Upper lobe of left lung (tissue), 6 donors: Measurements from ENCODE around the gene AKR7A3. TPM values are rescaled to one million over a fixed set of nuclear protein-coding genes. Genes with fewer than 3 reads are reported as not detected.

Experiments used
- ATAC-seq, 2 donors: fragments of 200-7000 bp; cut with Tn5 transposase; one replicate each; pipeline ENCODE4 v1.9.1; 2022; ENCODE audit warnings: mild to moderate bottlenecking in 2 of 2, moderate library complexity in 2 of 2; ENCODE audit not compliant: low FRiP score in 2 of 2
- DNase-seq, 2 donors: peaks; one replicate each; pipeline ENCODE4 v3.0.0-alpha.2; 2019 to 2020
- H3K27ac ChIP-seq, 4 donors: fragments of 200-600 bp; sonication (generic); one replicate each; pipeline ENCODE4 v1.5.1; 2016 to 2019
- H3K27me3 ChIP-seq, 4 donors: fragments of 200-600 bp; sonication (generic); one replicate each; pipeline ENCODE4 v1.5.1; 2017 to 2019
- H3K36me3 ChIP-seq, 4 donors: fragments of 200-600 bp; sonication (generic); one replicate each; pipeline ENCODE4 v1.5.1; 2016 to 2019
- H3K4me1 ChIP-seq, 4 donors: fragments of 200-600 bp; sonication (generic); one replicate each; pipeline ENCODE4 v1.5.1; 2018 to 2019
- H3K4me3 ChIP-seq, 4 donors: fragments of 200-600 bp; sonication (generic); one replicate each; pipeline ENCODE4 v1.5.1; 2017 to 2019; ENCODE audit warnings: mild to moderate bottlenecking in 2 of 4, moderate library complexity in 1 of 4
- H3K9me3 ChIP-seq, 4 donors: fragments of 200-600 bp; sonication (generic); one replicate each; pipeline ENCODE4 v1.5.1; 2018 to 2019
- EP300 ChIP-seq, 4 donors: sonication (generic); formaldehyde crosslinking; IDR thresholded peaks; one replicate each; pipeline ENCODE4 v1.5.1; 2017; ENCODE audit warnings: antibody characterized with exemption in 4 of 4, control low read depth in 2 of 4
- POLR2A ChIP-seq, 4 donors: fragments of 450-650 bp; IDR thresholded peaks; one replicate each; pipeline ENCODE4 v1.5.1; 2016 to 2017; ENCODE audit warnings: antibody characterized with exemption in 4 of 4, mild to moderate bottlenecking in 2 of 4
- POLR2AphosphoS5 ChIP-seq, 2 donors: sonication (generic); formaldehyde crosslinking; IDR thresholded peaks; one replicate each; pipeline ENCODE4 v1.5.1; 2017; ENCODE audit warnings: antibody characterized with exemption in 2 of 2
- WGBS, 2 donors: methylation state at CpG; one replicate each; pipeline ENCODE4 v1.1.5; 2017 to 2018; 5-methylcytosine and 5-hydroxymethylcytosine counted together
- total RNA-seq, 6 donors: library from RNA; depleted of rRNA in 4 of 6; stranded (reverse); fragments of >200 nt in 4 of 6; gene quantifications; one replicate each; pipeline versions ENCODE4 v1.1.0 to v1.2.1, GENCODE V29; 2016 to 2021
- TF ChIP-seq, protein P1 (sequence below), 6 experiments: fragments of 450-650 bp in 4 of 6; fragments of 200-600 bp in 2 of 6; sonication (generic) in 2 of 6; IDR thresholded peaks; one replicate each; pipeline ENCODE4 v1.5.1; 2016 to 2019; ENCODE audit warnings: antibody characterized with exemption in 6 of 6
- donor health status: DM: no; HTN: no; CAD: no; lungs with moderate emphysema.
- donor health status: DM: no; HTN: yes; CAD: no; lungs with severe emphysema.

The AKR7A3 gene
- total RNA-seq, 6 donors from 2014 or later, result 0.91 to 9.4 (median 1.0) TPM; not detected in 1

DNA sequence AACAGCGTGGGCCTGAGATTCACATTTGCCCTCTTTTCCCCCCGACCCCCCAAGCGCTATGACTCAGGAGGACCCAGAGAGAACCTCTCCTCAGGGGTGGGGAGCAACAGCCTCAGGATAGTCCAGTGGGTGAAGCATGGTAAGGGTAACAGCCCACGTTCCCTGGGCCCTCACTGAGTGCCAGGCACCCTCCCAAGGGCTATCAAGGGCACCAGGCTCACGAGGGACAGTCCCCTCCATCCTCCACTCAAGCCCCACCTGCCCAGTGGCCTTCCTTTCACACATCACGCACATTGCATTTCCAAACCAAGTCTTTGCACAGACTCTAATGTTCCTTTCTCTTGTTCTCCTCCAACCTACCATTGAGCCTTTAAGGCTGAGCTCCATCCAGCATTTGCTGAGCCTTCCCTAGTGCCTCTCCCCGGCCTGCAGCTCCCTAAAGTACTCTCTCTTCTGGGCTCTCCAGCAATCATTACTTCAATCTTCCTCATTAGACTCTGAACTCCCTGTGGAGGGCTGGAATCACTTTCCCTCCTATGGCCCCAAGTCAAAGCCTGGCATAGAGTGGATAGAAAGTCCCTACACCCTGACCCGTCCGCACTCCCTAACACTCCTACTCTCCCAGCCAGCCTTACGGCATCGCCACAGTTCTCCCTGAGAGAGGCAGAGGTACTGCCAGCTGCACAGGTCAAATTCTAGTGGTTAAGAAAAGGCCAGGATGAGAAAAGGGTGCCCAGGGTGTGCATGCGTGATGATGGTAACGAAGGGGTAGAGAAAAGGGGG lies 22.3 kb upstream of the AKR7A3 start:
- Histone ChIP-seq H3K4me1 (peaks cover 26 to 47% (median 28%) of the 10 kb centered on the region in 4 donors), H3K36me3 (peaks cover 11 to 26% (median 19%) of the 10 kb centered on the region in 4 donors), H3K9me3 (no peaks in the 10 kb centered on the region), H3K27me3 (no peaks in the 10 kb centered on the region), H3K4me3 (peak overlapping the region; percentile 89 to 98 (median 98)), H3K27ac (peak overlapping the region in 2 of 4 donors; percentile 93 to 96)
- ATAC-seq (no peak), DNase-seq (no peak)
- TF ChIP-seq POLR2A (IDR thresholded peaks at IDR 0.05), result no peak
- no peak for TF ChIP-seq POLR2AphosphoS5 (IDR thresholded peaks at IDR 0.05)
- TF ChIP-seq, protein P1, sequence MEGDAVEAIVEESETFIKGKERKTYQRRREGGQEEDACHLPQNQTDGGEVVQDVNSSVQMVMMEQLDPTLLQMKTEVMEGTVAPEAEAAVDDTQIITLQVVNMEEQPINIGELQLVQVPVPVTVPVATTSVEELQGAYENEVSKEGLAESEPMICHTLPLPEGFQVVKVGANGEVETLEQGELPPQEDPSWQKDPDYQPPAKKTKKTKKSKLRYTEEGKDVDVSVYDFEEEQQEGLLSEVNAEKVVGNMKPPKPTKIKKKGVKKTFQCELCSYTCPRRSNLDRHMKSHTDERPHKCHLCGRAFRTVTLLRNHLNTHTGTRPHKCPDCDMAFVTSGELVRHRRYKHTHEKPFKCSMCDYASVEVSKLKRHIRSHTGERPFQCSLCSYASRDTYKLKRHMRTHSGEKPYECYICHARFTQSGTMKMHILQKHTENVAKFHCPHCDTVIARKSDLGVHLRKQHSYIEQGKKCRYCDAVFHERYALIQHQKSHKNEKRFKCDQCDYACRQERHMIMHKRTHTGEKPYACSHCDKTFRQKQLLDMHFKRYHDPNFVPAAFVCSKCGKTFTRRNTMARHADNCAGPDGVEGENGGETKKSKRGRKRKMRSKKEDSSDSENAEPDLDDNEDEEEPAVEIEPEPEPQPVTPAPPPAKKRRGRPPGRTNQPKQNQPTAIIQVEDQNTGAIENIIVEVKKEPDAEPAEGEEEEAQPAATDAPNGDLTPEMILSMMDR (IDR thresholded peaks at IDR 0.05), result no peak
- no peak for TF ChIP-seq EP300 (IDR thresholded peaks at IDR 0.05)
- WGBS, 2 donors, result 52 to 58% methylated on average over 13 of the region's 13 CpGs

DNA sequence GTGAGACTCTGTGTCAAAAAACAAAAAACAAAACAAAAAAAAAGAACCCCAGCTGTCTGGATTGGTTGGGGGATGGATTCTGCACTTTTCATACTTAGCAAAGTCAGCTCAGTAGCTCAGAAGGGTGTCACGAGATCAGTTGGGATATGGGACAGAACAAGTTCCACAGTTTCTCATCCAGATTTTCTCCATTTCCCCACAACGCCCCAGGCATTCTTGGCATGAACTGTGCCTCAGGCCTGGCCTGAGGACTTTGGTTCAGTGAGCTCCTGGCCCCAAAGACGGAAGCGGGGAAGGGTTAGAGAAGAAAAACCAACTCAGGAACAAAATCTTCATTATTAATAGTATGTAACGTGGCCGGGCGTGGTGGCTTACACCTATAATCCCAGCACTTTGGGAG lies 21.5 kb upstream of the AKR7A3 start:
- H3K9me3 ChIP-seq, result no peaks in the 10 kb centered on the region
- 89 to 92% methylated on average over 7 of the region's 7 CpGs for WGBS, 2 donors

GRCh38 chr1:19309123-19309813 lies 20.7 kb upstream of the AKR7A3 start:
- ATAC-seq (no peak), DNase-seq (no peak)
- Histone ChIP-seq H3K27ac (no peak overlapping the region), H3K9me3 (no peaks in the 10 kb centered on the region), H3K4me3 (no peak overlapping the region), H3K36me3 (peaks cover 17 to 42% (median 31%) of the 10 kb centered on the region in 4 donors), H3K4me1 (peaks cover 20 to 32% (median 23%) of the 10 kb centered on the region in 4 donors), H3K27me3 (no peaks in the 10 kb centered on the region)
- TF ChIP-seq EP300 (IDR thresholded peaks at IDR 0.05) (no peak), POLR2A (IDR thresholded peaks at IDR 0.05) (no peak), POLR2AphosphoS5 (IDR thresholded peaks at IDR 0.05) (no peak)
- TF ChIP-seq, protein P1 (IDR thresholded peaks at IDR 0.05), result no peak
- WGBS, 2 donors, result 78 to 89% methylated on average over 6 of the region's 6 CpGs

More for the DNA sequence above, 21.5 kb upstream of the AKR7A3 start:
- DNase-seq (no peak), ATAC-seq (no peak)
- peaks cover 11 to 34% (median 27%) of the 10 kb centered on the region in 4 donors for H3K36me3 ChIP-seq
- no peak overlapping the region for H3K27ac ChIP-seq
- peaks cover 20 to 38% (median 23%) of the 10 kb centered on the region in 4 donors for H3K4me1 ChIP-seq
- no peak overlapping the region for H3K4me3 ChIP-seq
- no peaks in the 10 kb centered on the region for H3K27me3 ChIP-seq
- TF ChIP-seq, protein P1 (IDR thresholded peaks at IDR 0.05), result no peak
- TF ChIP-seq EP300 (IDR thresholded peaks at IDR 0.05) (no peak), POLR2A (IDR thresholded peaks at IDR 0.05) (no peak), POLR2AphosphoS5 (IDR thresholded peaks at IDR 0.05) (no peak)

DNA sequence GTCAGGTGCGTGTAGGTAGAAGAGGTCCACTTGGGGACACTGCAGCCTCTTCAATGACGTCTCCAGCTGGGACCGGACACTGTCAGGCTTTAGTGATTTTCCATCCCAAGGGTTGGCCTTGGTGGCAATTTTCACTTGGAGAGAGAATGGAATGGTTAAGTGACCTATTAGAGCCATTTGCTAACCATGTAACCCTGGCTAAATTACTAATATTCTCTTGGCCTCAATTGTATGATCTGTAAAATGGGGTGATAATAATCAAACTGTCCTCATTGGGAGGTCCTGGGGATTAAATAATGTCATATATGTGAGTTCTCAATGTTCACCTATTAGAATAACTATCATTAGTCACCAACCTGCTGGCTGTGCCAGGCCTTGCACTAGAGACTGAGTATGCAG lies 19.9 kb upstream of the AKR7A3 start:
- Histone ChIP-seq H3K4me3 (no peak overlapping the region), H3K9me3 (no peaks in the 10 kb centered on the region), H3K27me3 (no peaks in the 10 kb centered on the region), H3K36me3 (peaks cover 17 to 50% (median 38%) of the 10 kb centered on the region in 4 donors), H3K27ac (no peak overlapping the region), H3K4me1 (peaks cover 17 to 24% (median 21%) of the 10 kb centered on the region in 4 donors)
- ATAC-seq (no peak), DNase-seq (no peak)
- 90 to 100% methylated on average over 3 of the region's 3 CpGs for WGBS, 2 donors
- TF ChIP-seq, protein P1 (IDR thresholded peaks at IDR 0.05), result no peak
- TF ChIP-seq EP300 (IDR thresholded peaks at IDR 0.05), result no peak
- TF ChIP-seq POLR2A (IDR thresholded peaks at IDR 0.05), result no peak
- no peak for TF ChIP-seq POLR2AphosphoS5 (IDR thresholded peaks at IDR 0.05)
